OCI-LY3 (cell line): ENCODE data around the gene IFNLR1.

ENCODE experiments used
- H2AFZ ChIP-seq: fragments of 200-600, 300-600 bp; shearing (Covaris generic); 2 replicates; pipeline ENCODE4 v1.6.0; 2014; ENCODE audit warnings: antibody characterized with exemption, low read depth, low read length
- H3K27ac ChIP-seq: fragments of 200-600, 300-600 bp; sonication (generic); 2 replicates; pipeline ENCODE4 v1.5.1; 2014; ENCODE audit warnings: mild to moderate bottlenecking, low read length, moderate library complexity, mixed read lengths
- H3K27me3 ChIP-seq: fragments of 200-600, 300-600 bp; sonication (generic); 2 replicates; pipeline ENCODE4 v1.6.1; 2014; ENCODE audit warnings: low read depth, low read length, mixed read lengths
- H3K36me3 ChIP-seq: fragments of 200-600, 300-600 bp; sonication (generic); replicated peaks from 2 replicates; pipeline ENCODE3; 2014; ENCODE audit warnings: low read depth, low read length, mixed read lengths
- H3K4me1 ChIP-seq: fragments of 300-600, 200-600 bp; sonication (generic); 2 replicates; pipeline ENCODE4 v1.6.1; 2014; ENCODE audit warnings: low read length, mixed read lengths
- H3K4me2 ChIP-seq: fragments of 200-600, 300-600 bp; sonication (generic); 2 replicates; pipeline ENCODE4 v1.6.1; 2014; ENCODE audit warnings: low read length, mixed read lengths
- H3K4me3 ChIP-seq: fragments of 300-600, 200-600 bp; sonication (generic); 2 replicates; pipeline ENCODE4 v1.5.1; 2014; ENCODE audit warnings: antibody characterized with exemption, mild to moderate bottlenecking, low read length, moderate library complexity
- H3K79me2 ChIP-seq: fragments of 300-600, 200-600 bp; shearing (Covaris generic); 2 replicates; pipeline ENCODE4 v1.6.1; 2014; ENCODE audit warnings: mild to moderate bottlenecking, low read length, mixed read lengths
- H3K9ac ChIP-seq: fragments of 300-600, 200-600 bp; shearing (Covaris generic); 2 replicates; pipeline ENCODE4 v1.6.0; 2014; ENCODE audit warnings: mild to moderate bottlenecking, low read length, moderate library complexity
- H3K9me3 ChIP-seq: fragments of 200-600, 300-600 bp; shearing (Covaris generic); 2 replicates; pipeline ENCODE4 v1.6.1; 2014; ENCODE audit warnings: low read length, mixed read lengths; ENCODE audit not compliant: insufficient read depth
- H4K20me1 ChIP-seq: fragments of 200-600, 300-600 bp; sonication (generic); 2 replicates; pipeline ENCODE4 v1.6.1; 2016; ENCODE audit warnings: low read length, mixed read lengths; ENCODE audit not compliant: insufficient read depth
- CTCF ChIP-seq: fragments of 200-600, 300-600 bp; sonication (generic); IDR thresholded peaks from 2 replicates; pipeline ENCODE4 v1.5.1; 2014; ENCODE audit warnings: antibody characterized with exemption, low read length, low read depth
- EZH2phosphoT487 ChIP-seq: fragments of 200-600 bp; shearing (Covaris generic); IDR thresholded peaks from 2 replicates; pipeline ENCODE4 v1.6.1; 2018; ENCODE audit warnings: antibody characterized with exemption, mixed run types, low read depth

The IFNLR1 gene

GRCh38 chr1:24198766-24199165 lies 11.7 kb upstream of the IFNLR1 start:
- Histone ChIP-seq H3K9me3 (no peaks in the 10 kb centered on the region), H3K9ac (peak overlapping the region; percentile 80; the same call in 1 of the 2 replicates), H3K79me2 (peaks cover 9% of the 10 kb centered on the region), H3K4me3 (no peak overlapping the region), H3K27ac (peak overlapping the region; percentile 84; the same call in 1 of the 2 replicates), H4K20me1 (no peaks in the 10 kb centered on the region), H3K4me1 (peaks cover 77% of the 10 kb centered on the region), H3K27me3 (no peaks in the 10 kb centered on the region), H2AFZ (peak overlapping the region; percentile 46; the same call in 1 of the 2 replicates), H3K36me3 (no peaks in the 10 kb centered on the region), H3K4me2 (no peak overlapping the region)
- TF ChIP-seq EZH2phosphoT487: no peak
- no peak for TF ChIP-seq CTCF

GRCh38 chr1:24195874-24196273 lies 8.8 kb upstream of the IFNLR1 start:
- H3K36me3 ChIP-seq: peaks cover 3% of the 10 kb centered on the region
- H3K4me2 ChIP-seq: peak overlapping the region; percentile 69; the same call in 1 of the 2 replicates
- TF ChIP-seq CTCF (no peak), EZH2phosphoT487 (no peak)
- H3K27me3 ChIP-seq: no peaks in the 10 kb centered on the region
- no peak overlapping the region for H3K4me3 ChIP-seq
- H3K79me2 ChIP-seq: peaks cover 7% of the 10 kb centered on the region
- no peaks in the 10 kb centered on the region for H3K9me3 ChIP-seq
- no peaks in the 10 kb centered on the region for H4K20me1 ChIP-seq
- H3K27ac ChIP-seq: 0 out of 2 replicates have a peak overlapping the region, but pooled peaks have one; percentile 68
- peak overlapping the region; percentile 62; the same call in 1 of the 2 replicates for H3K9ac ChIP-seq
- peaks cover 80% of the 10 kb centered on the region for H3K4me1 ChIP-seq
- no peak overlapping the region for H2AFZ ChIP-seq

GRCh38 chr1:24195136-24195535 lies 8.0 kb upstream of the IFNLR1 start:
- Histone ChIP-seq H3K9me3 (no peaks in the 10 kb centered on the region), H3K9ac (peak overlapping the region; percentile 62; the same call in 1 of the 2 replicates), H3K4me2 (peak overlapping the region; percentile 69), H3K27ac (peak overlapping the region; percentile 68), H4K20me1 (no peaks in the 10 kb centered on the region), H2AFZ (no peak overlapping the region), H3K36me3 (peaks cover 3% of the 10 kb centered on the region), H3K79me2 (no peaks in the 10 kb centered on the region), H3K4me1 (peaks cover 80% of the 10 kb centered on the region), H3K27me3 (no peaks in the 10 kb centered on the region), H3K4me3 (peak overlapping the region; percentile 54; the same call in 1 of the 2 replicates)
- TF ChIP-seq CTCF (no peak), EZH2phosphoT487 (no peak)

GRCh38 chr1:24193046-24193445 lies 6.0 kb upstream of the IFNLR1 start:
- no peak for TF ChIP-seq CTCF
- no peak for TF ChIP-seq EZH2phosphoT487
- H3K9me3 ChIP-seq: no peaks in the 10 kb centered on the region
- H3K4me1 ChIP-seq: peaks cover 87% of the 10 kb centered on the region
- H3K79me2 ChIP-seq: no peaks in the 10 kb centered on the region
- peaks cover 3% of the 10 kb centered on the region for H3K36me3 ChIP-seq
- H2AFZ ChIP-seq: no peak overlapping the region
- H3K4me2 ChIP-seq: no peak overlapping the region
- no peak overlapping the region for H3K4me3 ChIP-seq
- no peaks in the 10 kb centered on the region for H3K27me3 ChIP-seq
- peak overlapping the region; percentile 100 for H3K27ac ChIP-seq
- H4K20me1 ChIP-seq: no peaks in the 10 kb centered on the region
- no peak overlapping the region; the same call in 1 of the 2 replicates for H3K9ac ChIP-seq
